DND-41 (cell line): ENCODE measurements around the gene PRDM15.

Experiments used
- ATAC-seq: fragments of 200-7000 bp; cut with Tn5 transposase; 3 replicates; pipeline ENCODE4 v1.9.1; 2021; ENCODE audit warnings: low read depth; ENCODE audit not compliant: insufficient read depth
- DNase-seq: peaks from one replicate; pipeline ENCODE4 v3.0.0-alpha.2; 2020
- H2AFZ ChIP-seq: 2 replicates; pipeline ENCODE4 v1.6.0; 2012; ENCODE audit warnings: low read depth, low read length
- H3K27ac ChIP-seq: 2 replicates; pipeline ENCODE4 v1.5.1; 2012; ENCODE audit warnings: low read length, inconsistent platforms
- H3K27me3 ChIP-seq: fragments of 200-600 bp; sonication (generic); 2 replicates; pipeline ENCODE4 v1.6.0; 2012; ENCODE audit warnings: low read length, mild to moderate bottlenecking, inconsistent platforms; ENCODE audit not compliant: insufficient read depth, poor library complexity
- H3K36me3 ChIP-seq: 2 replicates; pipeline ENCODE4 v1.5.1; 2012; ENCODE audit warnings: low read length, inconsistent platforms; ENCODE audit not compliant: insufficient read depth
- H3K4me1 ChIP-seq: 2 replicates; pipeline ENCODE4 v1.5.1; 2012; ENCODE audit warnings: mild to moderate bottlenecking, low read length; ENCODE audit not compliant: insufficient read depth
- H3K4me2 ChIP-seq: 2 replicates; pipeline ENCODE4 v1.6.0; 2012; ENCODE audit warnings: mild to moderate bottlenecking, moderate library complexity, low read length, inconsistent platforms; ENCODE audit not compliant: insufficient read depth
- H3K4me3 ChIP-seq, 2 experiments: fragments of 200-600 bp in 1 of 2; shearing (Covaris generic) in 1 of 2; 2 replicates each; pipeline ENCODE4 v1.5.1; 2012 to 2016; ENCODE audit warnings: inconsistent platforms in 2 of 2, low read length in 2 of 2, mild to moderate bottlenecking in 2 of 2, low read depth in 1 of 2, moderate library complexity in 1 of 2
- H3K79me2 ChIP-seq: 2 replicates; pipeline ENCODE4 v1.6.0; 2012; ENCODE audit warnings: low read length, inconsistent platforms; ENCODE audit not compliant: insufficient read depth
- H3K9ac ChIP-seq: 2 replicates; pipeline ENCODE4 v1.6.0; 2012; ENCODE audit warnings: low read depth, mild to moderate bottlenecking, inconsistent platforms, low read length, moderate library complexity
- H3K9me3 ChIP-seq: 2 replicates; pipeline ENCODE4 v1.5.1; 2012; ENCODE audit warnings: low read length, moderate library complexity, mild to moderate bottlenecking, inconsistent platforms; ENCODE audit not compliant: insufficient read depth, severe bottlenecking
- H4K20me1 ChIP-seq: 2 replicates; pipeline ENCODE4 v1.6.0; 2012; ENCODE audit warnings: low read length; ENCODE audit not compliant: insufficient read depth
- EZH2 ChIP-seq: IDR thresholded peaks from 3 replicates; pipeline ENCODE4 v1.6.1; 2012; ENCODE audit warnings: borderline replicate concordance, low read depth, mild to moderate bottlenecking, moderate library complexity, low read length, inconsistent platforms; ENCODE audit not compliant: severe bottlenecking
- TF ChIP-seq, protein P1 (sequence below): IDR thresholded peaks from 2 replicates; pipeline ENCODE4 v1.5.1; 2012; ENCODE audit warnings: borderline replicate concordance, low read length, moderate library complexity, mild to moderate bottlenecking; ENCODE audit not compliant: poor library complexity, severe bottlenecking; ENCODE audit errors: extremely low read depth

The PRDM15 gene

DNA sequence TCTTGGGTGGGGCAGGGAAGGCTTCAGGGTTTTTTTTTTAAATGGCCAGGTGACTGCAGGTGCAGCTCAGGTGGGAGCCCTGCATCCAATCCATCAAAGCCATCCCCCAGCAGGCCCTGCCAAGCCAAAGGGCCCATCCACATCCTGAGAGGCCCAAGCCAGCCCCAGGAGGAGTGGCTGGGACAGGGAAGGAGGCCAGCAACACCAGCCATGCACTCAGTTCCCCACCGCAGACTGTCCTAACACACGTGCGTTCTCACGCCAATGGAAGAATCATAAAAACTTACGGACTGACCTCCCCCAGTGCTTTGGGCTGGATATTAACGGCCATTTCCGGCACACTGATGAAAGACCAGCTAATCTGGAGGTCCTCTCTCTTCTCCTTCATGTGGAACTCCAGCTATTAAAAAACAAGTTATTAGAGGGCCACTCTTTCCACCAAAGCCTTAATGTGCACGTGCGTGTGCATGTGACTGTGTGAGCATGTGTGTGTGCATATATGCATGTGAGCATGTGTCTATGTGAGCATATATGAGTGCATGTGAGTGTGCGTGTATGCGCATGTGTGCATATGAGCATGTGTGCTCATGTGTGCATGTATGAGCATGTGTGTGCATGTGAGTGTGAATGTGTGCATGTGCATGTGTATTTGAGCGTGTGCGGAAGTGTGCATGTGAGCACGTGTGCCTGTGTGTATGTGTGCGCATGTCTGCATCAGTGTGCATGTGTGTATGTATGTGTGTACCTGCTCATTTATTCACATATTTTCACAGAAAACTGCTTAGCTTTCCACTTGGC lies 39.6 kb upstream of the PRDM15 start:
- no peak for DNase-seq
- H3K9ac ChIP-seq: no peak overlapping the region
- TF ChIP-seq, protein P1, sequence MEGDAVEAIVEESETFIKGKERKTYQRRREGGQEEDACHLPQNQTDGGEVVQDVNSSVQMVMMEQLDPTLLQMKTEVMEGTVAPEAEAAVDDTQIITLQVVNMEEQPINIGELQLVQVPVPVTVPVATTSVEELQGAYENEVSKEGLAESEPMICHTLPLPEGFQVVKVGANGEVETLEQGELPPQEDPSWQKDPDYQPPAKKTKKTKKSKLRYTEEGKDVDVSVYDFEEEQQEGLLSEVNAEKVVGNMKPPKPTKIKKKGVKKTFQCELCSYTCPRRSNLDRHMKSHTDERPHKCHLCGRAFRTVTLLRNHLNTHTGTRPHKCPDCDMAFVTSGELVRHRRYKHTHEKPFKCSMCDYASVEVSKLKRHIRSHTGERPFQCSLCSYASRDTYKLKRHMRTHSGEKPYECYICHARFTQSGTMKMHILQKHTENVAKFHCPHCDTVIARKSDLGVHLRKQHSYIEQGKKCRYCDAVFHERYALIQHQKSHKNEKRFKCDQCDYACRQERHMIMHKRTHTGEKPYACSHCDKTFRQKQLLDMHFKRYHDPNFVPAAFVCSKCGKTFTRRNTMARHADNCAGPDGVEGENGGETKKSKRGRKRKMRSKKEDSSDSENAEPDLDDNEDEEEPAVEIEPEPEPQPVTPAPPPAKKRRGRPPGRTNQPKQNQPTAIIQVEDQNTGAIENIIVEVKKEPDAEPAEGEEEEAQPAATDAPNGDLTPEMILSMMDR: no peak
- TF ChIP-seq EZH2: no peak
- no peaks in the 10 kb centered on the region for H3K9me3 ChIP-seq
- no peaks in the 10 kb centered on the region for H4K20me1 ChIP-seq
- peaks cover 5% of the 10 kb centered on the region for H3K4me1 ChIP-seq
- H3K79me2 ChIP-seq: 0 out of 2 replicates have a peak, but pooled peaks cover 1% of the 10 kb centered on the region
- H3K27ac ChIP-seq: no peak overlapping the region
- ATAC-seq: no peak
- H2AFZ ChIP-seq: no peak overlapping the region
- no peak overlapping the region for H3K4me3 ChIP-seq
- H3K36me3 ChIP-seq: peaks cover 11% of the 10 kb centered on the region
- H3K4me2 ChIP-seq: no peak overlapping the region
- no peaks in the 10 kb centered on the region for H3K27me3 ChIP-seq

- Histone ChIP-seq H3K9ac (no peak overlapping the region), H3K9me3 (no peaks in the 10 kb centered on the region), H3K4me2 (no peak overlapping the region), H3K27me3 (no peaks in the 10 kb centered on the region), H3K4me1 (no peaks in the 10 kb centered on the region), H4K20me1 (no peaks in the 10 kb centered on the region), H3K79me2 (no peaks in the 10 kb centered on the region), H3K27ac (no peak overlapping the region), H3K36me3 (peaks cover 11% of the 10 kb centered on the region), H3K4me3 (no peak overlapping the region), H2AFZ (no peak overlapping the region)
- DNase-seq (no peak), ATAC-seq (no peak)
- no peak for TF ChIP-seq EZH2
- TF ChIP-seq, protein P1: no peak
Observed at GRCh38 chr21:41917531-41917930, 38.4 kb upstream of the PRDM15 start.

- TF ChIP-seq, protein P1: no peak
- TF ChIP-seq EZH2: no peak
- DNase-seq (no peak), ATAC-seq (no peak)
- H3K27me3 ChIP-seq: no peaks in the 10 kb centered on the region
- H3K9me3 ChIP-seq: no peaks in the 10 kb centered on the region
- peaks cover 13% of the 10 kb centered on the region for H3K36me3 ChIP-seq
- no peak overlapping the region for H2AFZ ChIP-seq
- H3K4me1 ChIP-seq: no peaks in the 10 kb centered on the region
- H3K4me3 ChIP-seq: no peak overlapping the region
- no peaks in the 10 kb centered on the region for H4K20me1 ChIP-seq
- H3K9ac ChIP-seq: no peak overlapping the region
- no peak overlapping the region for H3K27ac ChIP-seq
- no peak overlapping the region for H3K4me2 ChIP-seq
- H3K79me2 ChIP-seq: no peaks in the 10 kb centered on the region
Observed at GRCh38 chr21:41916888-41917433, 37.8 kb upstream of the PRDM15 start.
